Amniotic epithelial cell (primary cell): Measurements from ENCODE around the gene WDR5.

ENCODE experiments used
- DNase-seq: peaks from one replicate; pipeline ENCODE4 v3.0.0-alpha.2; 2010; ENCODE audit warnings: low read depth

WDR5 gene

GRCh38 chr9:134188386-134189144 is 52.7 kb downstream of the WDR5 start:
- no peak for DNase-seq

- no peak for DNase-seq
These were observed 53.2 kb downstream of the WDR5 start for GRCh38 chr9:134189145-134189469.

- DNase-seq, result no peak
These were observed 53.8 kb downstream of the WDR5 start for GRCh38 chr9:134189470-134190231.

- DNase-seq, result no peak
These were observed 54.6 kb downstream of the WDR5 start for GRCh38 chr9:134190232-134191121.

GRCh38 chr9:134191455-134192209 is 55.8 kb downstream of the WDR5 start:
- no peak for DNase-seq

- no peak for DNase-seq
These were observed 56.5 kb downstream of the WDR5 start for GRCh38 chr9:134192311-134192950.

GRCh38 chr9:134192951-134193731 is 57.3 kb downstream of the WDR5 start:
- no peak for DNase-seq

- DNase-seq, result no peak
These were observed 58.1 kb downstream of the WDR5 start for GRCh38 chr9:134193912-134194535.

GRCh38 chr9:134195558-134195957 is 59.7 kb downstream of the WDR5 start:
- no peak for DNase-seq

GRCh38 chr9:134196911-134197310 is 61.0 kb downstream of the WDR5 start:
- no peak for DNase-seq

- DNase-seq, result no peak
These were observed 62.9 kb downstream of the WDR5 start for GRCh38 chr9:134198791-134199190.

- no peak for DNase-seq
These were observed 64.8 kb downstream of the WDR5 start for GRCh38 chr9:134200730-134201129.

- no peak for DNase-seq
These were observed 67.3 kb downstream of the WDR5 start for GRCh38 chr9:134203224-134203623.

GRCh38 chr9:134204041-134204440 is 68.2 kb downstream of the WDR5 start:
- no peak for DNase-seq

GRCh38 chr9:134204991-134205578 is 69.2 kb downstream of the WDR5 start:
- no peak for DNase-seq

GRCh38 chr9:134205672-134206310 is 69.9 kb downstream of the WDR5 start:
- DNase-seq, result peak; percentile 11

GRCh38 chr9:134206311-134207300 is 70.7 kb downstream of the WDR5 start:
- no peak for DNase-seq

- no peak for DNase-seq
These were observed 72.5 kb downstream of the WDR5 start for GRCh38 chr9:134208310-134208841.
